Measurements from ENCODE around the gene PIN4.
"Not testable (repeated sequence)": the region's sequence is repeated elsewhere in the genome, so short reads cannot be mapped to it uniquely, and the experiment has no call there.

The PIN4 gene

DNA sequence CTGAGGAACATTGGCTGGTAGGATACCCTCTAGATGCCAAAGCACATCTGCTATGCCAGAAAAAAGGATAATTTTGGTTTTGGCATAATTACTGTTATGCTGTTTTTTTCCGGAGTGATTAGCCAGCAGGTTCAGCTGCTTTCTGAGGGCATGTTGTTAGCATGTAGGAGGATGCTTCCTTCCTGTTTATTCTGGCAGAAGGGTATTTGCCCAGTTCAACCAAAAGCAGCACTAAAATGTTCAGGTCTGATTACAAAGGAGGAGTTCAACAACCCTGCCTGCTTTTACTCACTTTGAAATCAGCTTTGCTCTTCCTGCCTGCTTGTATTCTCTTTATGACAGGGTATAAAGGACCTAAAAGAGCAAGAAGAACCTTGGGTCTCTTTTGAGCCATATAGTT, 35.4 kb downstream of the PIN4 start:
- Histone ChIP-seq H3K9ac (no peak overlapping the region), H3K27ac (no peak overlapping the region), H3K36me3 (ENCODE audit: insufficient read depth) (no peaks in the 10 kb centered on the region), H3K4me1 (ENCODE audit: low read depth, poor library complexity, severe bottlenecking) (no peaks in the 10 kb centered on the region), H3K4me3 (IDR thresholded peaks at IDR 0.05; ENCODE audit: insufficient read depth, low read depth, low read length) (no peak overlapping the region), H3K4me2 (no peak overlapping the region), H3K27me3 (ENCODE audit: insufficient read depth, low read depth) (no peaks in the 10 kb centered on the region), H4K20me1 (ENCODE audit: insufficient read depth) (no peaks in the 10 kb centered on the region), H2AFZ (ENCODE audit: low read depth) (no peak overlapping the region), H3K79me2 (ENCODE audit: insufficient read depth, low read depth) (no peaks in the 10 kb centered on the region)
- TF ChIP-seq, protein P1, sequence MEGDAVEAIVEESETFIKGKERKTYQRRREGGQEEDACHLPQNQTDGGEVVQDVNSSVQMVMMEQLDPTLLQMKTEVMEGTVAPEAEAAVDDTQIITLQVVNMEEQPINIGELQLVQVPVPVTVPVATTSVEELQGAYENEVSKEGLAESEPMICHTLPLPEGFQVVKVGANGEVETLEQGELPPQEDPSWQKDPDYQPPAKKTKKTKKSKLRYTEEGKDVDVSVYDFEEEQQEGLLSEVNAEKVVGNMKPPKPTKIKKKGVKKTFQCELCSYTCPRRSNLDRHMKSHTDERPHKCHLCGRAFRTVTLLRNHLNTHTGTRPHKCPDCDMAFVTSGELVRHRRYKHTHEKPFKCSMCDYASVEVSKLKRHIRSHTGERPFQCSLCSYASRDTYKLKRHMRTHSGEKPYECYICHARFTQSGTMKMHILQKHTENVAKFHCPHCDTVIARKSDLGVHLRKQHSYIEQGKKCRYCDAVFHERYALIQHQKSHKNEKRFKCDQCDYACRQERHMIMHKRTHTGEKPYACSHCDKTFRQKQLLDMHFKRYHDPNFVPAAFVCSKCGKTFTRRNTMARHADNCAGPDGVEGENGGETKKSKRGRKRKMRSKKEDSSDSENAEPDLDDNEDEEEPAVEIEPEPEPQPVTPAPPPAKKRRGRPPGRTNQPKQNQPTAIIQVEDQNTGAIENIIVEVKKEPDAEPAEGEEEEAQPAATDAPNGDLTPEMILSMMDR (conservative IDR thresholded peaks at IDR 0.05; ENCODE audit: low read depth, low read length): no peak

- not testable (repeated sequence) for H3K9ac ChIP-seq; H3K79me2 ChIP-seq (ENCODE audit: insufficient read depth, low read depth); H3K4me1 ChIP-seq (ENCODE audit: low read depth, poor library complexity, severe bottlenecking)
Measured at GRCh38 chrX:72220375-72220774, 38.8 kb downstream of the PIN4 start.

DNA sequence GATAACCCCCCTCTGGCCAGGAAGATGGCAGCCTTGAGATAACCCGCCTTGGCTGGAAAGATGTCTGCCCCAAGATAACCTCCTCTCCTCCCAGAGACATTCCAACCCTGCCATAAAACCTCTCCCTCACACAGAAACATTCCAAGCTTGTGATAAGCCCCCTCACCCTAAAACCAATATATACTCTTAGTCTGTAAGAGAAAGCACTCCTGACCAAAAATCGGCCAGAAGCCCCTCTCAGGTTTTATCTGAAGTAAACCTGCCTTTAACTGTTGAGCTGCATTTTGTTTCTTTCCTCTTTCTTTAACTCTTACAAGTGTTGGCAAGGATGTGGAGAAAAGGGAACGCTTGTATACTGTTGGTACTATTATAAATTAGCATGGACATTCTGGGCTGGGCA, 48.7 kb downstream of the PIN4 start:
- H3K36me3 ChIP-seq (ENCODE audit: insufficient read depth): no peaks in the 10 kb centered on the region
- H3K4me2 ChIP-seq: no peak overlapping the region
- TF ChIP-seq, protein P1 (conservative IDR thresholded peaks at IDR 0.05; ENCODE audit: low read depth, low read length): no peak
- H3K27me3 ChIP-seq (ENCODE audit: insufficient read depth, low read depth): no peaks in the 10 kb centered on the region
- no peak overlapping the region for H3K9ac ChIP-seq
- H3K27ac ChIP-seq: no peak overlapping the region
- H3K4me3 ChIP-seq (IDR thresholded peaks at IDR 0.05; ENCODE audit: insufficient read depth, low read depth, low read length): no peak overlapping the region
- no peaks in the 10 kb centered on the region for H4K20me1 ChIP-seq (ENCODE audit: insufficient read depth)
- no peak overlapping the region for H2AFZ ChIP-seq (ENCODE audit: low read depth)
- no peaks in the 10 kb centered on the region for H3K79me2 ChIP-seq (ENCODE audit: insufficient read depth, low read depth)
- H3K4me1 ChIP-seq (ENCODE audit: low read depth, poor library complexity, severe bottlenecking): no peaks in the 10 kb centered on the region

More at GRCh38 chrX:72220375-72220774, 38.8 kb downstream of the PIN4 start:
- not testable (repeated sequence) for H3K27ac ChIP-seq; H3K36me3 ChIP-seq (ENCODE audit: insufficient read depth); H3K27me3 ChIP-seq (ENCODE audit: insufficient read depth, low read depth); H3K4me3 ChIP-seq (IDR thresholded peaks at IDR 0.05; ENCODE audit: insufficient read depth, low read depth, low read length); H3K4me2 ChIP-seq; H2AFZ ChIP-seq (ENCODE audit: low read depth); H4K20me1 ChIP-seq (ENCODE audit: insufficient read depth)

- H3K36me3 ChIP-seq (ENCODE audit: insufficient read depth): no peaks in the 10 kb centered on the region
- no peak overlapping the region for H3K4me2 ChIP-seq
- TF ChIP-seq, protein P1 (conservative IDR thresholded peaks at IDR 0.05; ENCODE audit: low read depth, low read length): no peak
- no peaks in the 10 kb centered on the region for H3K4me1 ChIP-seq (ENCODE audit: low read depth, poor library complexity, severe bottlenecking)
- no peak overlapping the region for H2AFZ ChIP-seq (ENCODE audit: low read depth)
- no peaks in the 10 kb centered on the region for H3K79me2 ChIP-seq (ENCODE audit: insufficient read depth, low read depth)
- H3K27ac ChIP-seq: no peak overlapping the region
- no peaks in the 10 kb centered on the region for H4K20me1 ChIP-seq (ENCODE audit: insufficient read depth)
- no peaks in the 10 kb centered on the region for H3K27me3 ChIP-seq (ENCODE audit: insufficient read depth, low read depth)
- H3K4me3 ChIP-seq (IDR thresholded peaks at IDR 0.05; ENCODE audit: insufficient read depth, low read depth, low read length): no peak overlapping the region
- no peak overlapping the region for H3K9ac ChIP-seq
Measured at GRCh38 chrX:72236841-72237240, 55.3 kb downstream of the PIN4 start.

- H3K9ac ChIP-seq: no peak overlapping the region
- H3K27ac ChIP-seq: no peak overlapping the region
- H3K79me2 ChIP-seq (ENCODE audit: insufficient read depth, low read depth): no peaks in the 10 kb centered on the region
- H3K27me3 ChIP-seq (ENCODE audit: insufficient read depth, low read depth): no peaks in the 10 kb centered on the region
- H3K4me2 ChIP-seq: no peak overlapping the region
- no peaks in the 10 kb centered on the region for H3K4me1 ChIP-seq (ENCODE audit: low read depth, poor library complexity, severe bottlenecking)
- H3K4me3 ChIP-seq (IDR thresholded peaks at IDR 0.05; ENCODE audit: insufficient read depth, low read depth, low read length): no peak overlapping the region
- no peak overlapping the region for H2AFZ ChIP-seq (ENCODE audit: low read depth)
- H3K36me3 ChIP-seq (ENCODE audit: insufficient read depth): no peaks in the 10 kb centered on the region
- H4K20me1 ChIP-seq (ENCODE audit: insufficient read depth): no peaks in the 10 kb centered on the region
- TF ChIP-seq, protein P1 (conservative IDR thresholded peaks at IDR 0.05; ENCODE audit: low read depth, low read length): no peak
Measured at GRCh38 chrX:72238183-72238582, 56.6 kb downstream of the PIN4 start.
